Kidney glomerular epithelial cell (primary cell): ENCODE measurements around the gene COL20A1.

Experiments used
- DNase-seq: peaks from one replicate; lab custom pipeline; 2025; lab: John Stamatoyannopoulos, UW

COL20A1 gene

GRCh38 chr20:63261060-63261794 lies 31.8 kb upstream of the COL20A1 start:
- DNase-seq, result no peak

- DNase-seq, result no peak
Measured at GRCh38 chr20:63261795-63262528, 31.0 kb upstream of the COL20A1 start.

GRCh38 chr20:63262836-63263235 lies 30.1 kb upstream of the COL20A1 start:
- DNase-seq, result no peak

DNA sequence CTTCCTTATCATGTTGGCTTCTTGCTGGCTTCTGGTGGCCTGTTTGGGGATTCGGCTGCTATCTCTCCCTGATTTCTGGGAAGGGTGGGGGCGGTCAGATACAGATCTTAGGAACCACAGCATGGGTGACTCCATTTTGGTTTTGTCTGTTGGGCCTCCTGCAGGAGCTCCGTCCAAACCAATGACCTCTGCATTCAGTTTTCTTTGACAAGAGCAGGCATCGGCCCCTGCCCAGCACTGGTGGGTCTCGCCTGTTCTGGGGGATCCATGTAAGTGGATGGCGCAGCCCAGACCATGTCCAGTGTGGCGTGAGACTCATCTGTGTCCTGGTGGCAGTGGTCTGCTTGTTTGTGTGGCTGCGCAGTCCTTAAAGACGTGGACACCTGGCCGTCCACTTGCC lies 29.0 kb upstream of the COL20A1 start:
- no peak for DNase-seq

DNA sequence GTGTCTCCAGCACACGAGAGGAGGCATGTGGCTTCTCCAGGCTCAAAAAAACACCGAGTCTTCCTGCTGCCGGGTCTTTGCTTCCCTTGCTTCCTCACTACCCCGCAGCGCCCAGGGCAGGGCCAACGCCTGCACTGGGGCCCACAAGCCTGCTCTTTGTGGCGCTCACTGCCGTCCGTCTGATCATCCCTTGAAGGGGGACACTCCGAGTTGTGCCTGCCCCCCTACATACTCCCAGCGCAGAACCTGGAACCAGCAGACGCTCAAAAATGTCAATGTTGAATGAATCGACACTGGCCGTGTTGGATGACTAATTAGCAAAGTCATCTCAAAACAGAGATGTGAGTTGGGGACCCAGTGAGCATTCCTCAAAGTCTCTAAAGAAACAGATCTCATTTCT lies 28.5 kb upstream of the COL20A1 start:
- DNase-seq, result peak; percentile 65

DNA sequence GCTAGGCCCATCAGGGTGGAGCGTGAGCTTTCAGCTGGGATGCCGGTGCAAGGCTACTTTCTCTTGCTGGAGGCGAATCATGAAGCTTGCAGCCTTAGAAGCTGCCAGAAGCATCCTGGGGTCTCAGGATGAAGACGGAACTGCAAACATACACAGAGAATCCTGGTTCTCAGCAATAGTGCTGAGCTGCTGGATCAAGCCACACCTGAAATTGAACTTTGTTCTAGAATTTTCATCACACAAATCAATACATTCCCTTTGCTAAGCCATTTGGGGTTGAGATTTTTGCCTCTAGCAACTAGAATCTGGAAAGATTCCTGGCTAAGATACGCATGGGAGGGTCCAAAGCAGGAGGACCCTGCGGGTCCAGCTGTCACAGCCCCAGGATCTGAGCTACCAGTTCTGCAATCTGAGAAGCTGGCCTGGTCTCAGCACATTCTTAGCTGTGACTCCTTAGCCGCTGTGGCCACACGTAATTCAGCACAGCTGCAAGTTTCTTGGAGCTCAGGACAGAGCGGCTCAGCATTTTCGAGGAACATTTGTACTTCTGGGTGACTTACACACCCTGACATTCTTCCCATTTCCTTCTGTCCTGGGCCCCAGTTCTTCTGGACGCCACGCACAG lies 27.0 kb upstream of the COL20A1 start:
- no peak for DNase-seq

DNA sequence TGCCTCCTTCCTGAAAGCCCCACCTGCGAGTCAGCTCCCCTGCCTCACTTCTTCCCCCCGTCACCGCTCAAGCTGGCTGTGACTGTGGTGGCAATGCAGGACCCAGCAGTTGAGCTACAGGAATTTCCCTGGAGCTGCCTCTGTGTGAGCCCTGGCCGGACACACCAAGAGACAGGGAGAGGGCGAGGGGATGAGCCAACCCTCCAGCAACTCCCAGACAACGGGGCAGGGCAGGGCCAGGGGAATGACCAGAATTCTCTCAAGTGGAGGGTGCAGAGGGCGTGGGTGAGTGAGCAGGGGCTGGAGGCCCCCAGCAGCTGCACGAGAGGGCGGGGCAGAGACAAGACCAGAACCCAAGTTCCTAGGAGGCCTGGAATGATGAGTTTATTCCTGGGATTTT lies 25.3 kb upstream of the COL20A1 start:
- DNase-seq, result no peak

- DNase-seq, result no peak
Measured at GRCh38 chr20:63268256-63268655, 24.7 kb upstream of the COL20A1 start.

DNA sequence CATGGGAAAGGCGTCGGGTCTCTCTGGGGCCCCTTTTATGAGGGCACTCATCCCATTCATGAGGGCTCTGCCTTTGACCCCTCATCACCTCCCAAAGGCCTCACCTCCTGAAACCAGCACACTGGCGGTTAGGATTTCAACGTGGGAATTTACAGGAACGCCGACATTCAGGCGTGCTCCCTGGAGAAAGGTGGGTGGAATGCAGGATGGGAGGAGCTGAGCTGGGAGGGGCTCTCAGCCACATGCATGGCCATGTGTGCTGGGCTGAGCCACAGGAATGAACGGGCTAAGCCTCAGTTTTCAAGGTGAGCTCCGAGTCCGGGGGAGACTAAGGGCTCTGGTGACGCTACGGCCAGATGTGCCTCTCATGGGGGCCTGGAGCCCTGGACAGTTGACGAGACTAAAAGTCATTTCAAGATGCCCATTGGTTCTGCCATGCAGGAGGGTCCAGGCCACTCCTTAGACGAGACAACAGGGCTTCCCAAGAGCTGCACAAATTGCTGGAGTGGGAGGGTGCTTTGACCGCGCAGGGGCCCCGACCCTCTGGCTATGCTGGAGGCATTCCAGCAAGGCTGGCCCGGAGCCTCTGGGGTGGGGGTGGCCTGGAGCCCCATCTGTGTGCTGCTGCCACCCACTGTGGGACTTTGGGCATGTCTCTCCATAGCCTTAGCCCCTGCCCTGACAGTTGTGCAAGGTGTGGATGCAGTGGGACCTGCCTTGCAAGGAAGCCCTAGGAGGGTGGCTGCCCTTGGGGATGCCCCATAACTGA lies 24.1 kb upstream of the COL20A1 start:
- no peak for DNase-seq

DNA sequence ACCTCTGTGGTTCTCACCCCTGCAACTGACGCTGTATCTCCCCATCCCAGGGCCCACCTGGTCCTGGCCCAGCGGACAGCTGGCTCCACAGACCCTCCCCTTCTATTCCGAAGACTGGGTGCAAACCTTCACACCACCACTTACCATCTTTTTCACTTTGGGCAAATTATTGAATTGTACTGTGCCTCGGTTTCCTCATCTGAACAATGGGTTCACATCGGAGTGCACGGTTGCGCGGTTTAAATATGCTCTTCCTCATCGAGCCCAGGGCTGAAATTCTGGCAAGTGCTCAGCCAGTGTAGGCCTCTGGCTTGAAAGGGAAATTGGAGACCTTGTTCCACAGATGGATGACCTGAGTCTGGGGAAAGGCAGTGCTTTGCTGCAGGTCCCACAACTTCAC lies 23.3 kb upstream of the COL20A1 start:
- DNase-seq, result no peak

DNA sequence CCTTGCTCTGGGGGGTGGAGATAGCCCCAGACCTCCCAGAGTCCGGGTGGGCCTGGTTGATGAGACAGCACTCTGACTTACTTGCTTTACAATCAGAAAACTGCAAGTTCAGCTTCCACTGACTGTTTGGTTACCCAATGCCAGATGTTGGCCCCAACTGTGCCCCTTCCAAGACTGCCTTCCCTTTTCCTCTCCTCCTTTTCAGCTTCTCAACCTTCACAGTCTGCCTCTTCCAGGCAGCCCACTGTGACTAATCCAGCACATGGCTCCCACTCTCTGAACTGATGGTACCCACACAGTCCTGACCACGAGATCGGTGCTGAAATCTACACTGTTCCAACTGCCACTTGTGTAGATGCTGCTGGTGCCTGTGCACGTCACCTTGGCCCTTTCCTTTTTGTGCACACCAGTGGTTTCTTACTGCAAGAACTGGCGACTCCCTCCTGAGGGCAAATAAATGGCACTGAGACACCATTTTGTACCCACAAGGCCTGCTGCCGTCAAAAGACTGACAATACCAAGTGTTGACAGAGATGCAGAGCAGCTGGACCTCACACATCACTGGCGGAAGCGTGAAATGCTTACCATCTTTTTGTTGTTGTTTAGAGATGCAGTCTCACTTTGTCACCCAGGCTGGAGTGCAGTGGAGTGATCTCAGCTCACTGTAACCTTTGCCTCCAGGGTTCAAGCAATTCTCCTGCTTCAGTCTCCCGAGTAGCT lies 22.2 kb upstream of the COL20A1 start:
- DNase-seq, result no peak

DNA sequence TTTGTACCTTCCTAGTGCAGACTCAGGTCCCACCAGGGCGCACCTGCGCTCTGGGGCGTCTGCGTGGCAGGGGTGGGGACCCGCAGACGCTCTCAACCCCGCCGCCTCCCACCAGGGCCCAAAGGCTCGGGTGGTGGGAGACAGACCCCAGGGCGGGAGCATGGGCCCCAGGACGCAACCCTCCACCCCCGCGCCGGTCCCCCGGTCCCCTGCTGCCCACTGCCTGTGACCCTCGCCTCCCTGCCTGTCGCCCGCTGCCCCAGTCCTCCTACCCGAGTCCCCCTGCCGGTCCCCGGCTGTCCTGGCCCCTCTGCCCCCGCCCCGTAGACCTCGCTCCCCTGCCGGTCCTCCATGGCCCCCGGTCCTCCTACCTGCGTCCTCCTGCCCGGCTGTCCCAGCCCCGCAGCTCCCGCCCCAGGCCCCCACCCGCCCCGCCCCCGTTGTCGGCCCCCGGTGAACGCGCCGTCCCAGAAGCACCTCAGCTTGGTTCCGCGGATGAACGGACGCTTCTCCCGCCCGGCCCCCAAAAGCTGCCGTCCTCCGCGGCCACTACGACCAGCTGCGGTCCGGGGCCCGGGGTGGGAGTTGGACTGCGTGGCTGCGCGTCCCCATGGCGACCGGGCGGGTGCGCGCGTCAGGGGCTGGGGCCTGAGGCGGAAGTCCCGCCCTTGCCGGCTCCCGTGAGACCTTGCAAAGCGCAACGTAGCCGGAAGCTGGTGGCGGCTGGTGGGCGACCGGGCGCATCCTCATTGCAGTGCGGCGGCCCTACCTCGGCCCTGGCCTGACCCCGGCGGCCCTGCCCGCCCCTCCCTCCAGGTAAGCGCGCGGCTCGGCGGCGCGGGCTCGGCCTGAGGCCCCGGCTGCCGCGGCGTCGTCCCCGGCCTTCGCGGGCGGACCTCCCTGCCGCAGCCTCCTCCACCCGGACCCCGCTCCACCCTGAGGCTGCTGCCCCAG lies 20.6 kb upstream of the COL20A1 start, which contains the start of gene ARFGAP1:
ARFGAP1 (plus strand) TSS at position 709 of the 954 bp plus-strand sequence. CDS start 2,768 bp downstream, outside the sequence.
- DNase-seq, result peak; percentile 54

GRCh38 chr20:63273059-63273579 lies 19.9 kb upstream of the COL20A1 start:
- no peak for DNase-seq

DNA sequence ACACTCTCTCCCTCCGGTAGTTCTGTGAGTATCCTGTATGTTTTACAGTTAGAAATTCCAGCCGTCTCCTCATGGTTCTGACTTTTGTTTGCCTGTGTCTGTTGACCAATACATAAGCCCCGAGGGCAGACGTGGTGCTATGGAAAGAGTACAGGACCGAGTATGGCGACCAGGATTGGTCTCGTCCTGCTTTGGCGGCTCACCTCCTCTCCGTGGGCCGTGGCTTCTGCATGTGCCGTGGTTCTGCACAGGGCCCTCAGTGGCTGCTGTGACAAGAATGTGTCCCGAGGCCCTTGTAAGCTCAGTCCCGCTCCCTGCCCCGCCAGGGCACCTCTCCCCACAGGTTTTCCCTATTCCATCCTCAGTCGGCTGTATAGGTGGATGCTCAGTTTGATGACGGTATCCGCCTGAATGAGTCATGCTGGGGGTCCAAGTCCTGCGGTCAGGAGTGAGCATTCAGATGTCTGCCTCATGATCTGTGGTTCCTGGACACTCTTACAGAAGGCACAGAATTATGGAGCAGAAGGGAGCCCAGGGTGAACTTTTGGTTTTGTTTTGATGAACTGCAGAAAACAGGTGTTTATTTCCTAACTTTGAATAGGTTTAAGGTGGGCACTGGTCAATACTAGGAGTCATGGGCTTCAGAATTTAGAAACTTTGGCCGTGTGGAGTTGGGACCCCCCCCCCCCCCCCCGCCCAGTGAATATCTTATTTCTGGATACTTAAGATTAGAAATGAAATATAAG lies 19.2 kb upstream of the COL20A1 start:
- peak; percentile 57 for DNase-seq

DNA sequence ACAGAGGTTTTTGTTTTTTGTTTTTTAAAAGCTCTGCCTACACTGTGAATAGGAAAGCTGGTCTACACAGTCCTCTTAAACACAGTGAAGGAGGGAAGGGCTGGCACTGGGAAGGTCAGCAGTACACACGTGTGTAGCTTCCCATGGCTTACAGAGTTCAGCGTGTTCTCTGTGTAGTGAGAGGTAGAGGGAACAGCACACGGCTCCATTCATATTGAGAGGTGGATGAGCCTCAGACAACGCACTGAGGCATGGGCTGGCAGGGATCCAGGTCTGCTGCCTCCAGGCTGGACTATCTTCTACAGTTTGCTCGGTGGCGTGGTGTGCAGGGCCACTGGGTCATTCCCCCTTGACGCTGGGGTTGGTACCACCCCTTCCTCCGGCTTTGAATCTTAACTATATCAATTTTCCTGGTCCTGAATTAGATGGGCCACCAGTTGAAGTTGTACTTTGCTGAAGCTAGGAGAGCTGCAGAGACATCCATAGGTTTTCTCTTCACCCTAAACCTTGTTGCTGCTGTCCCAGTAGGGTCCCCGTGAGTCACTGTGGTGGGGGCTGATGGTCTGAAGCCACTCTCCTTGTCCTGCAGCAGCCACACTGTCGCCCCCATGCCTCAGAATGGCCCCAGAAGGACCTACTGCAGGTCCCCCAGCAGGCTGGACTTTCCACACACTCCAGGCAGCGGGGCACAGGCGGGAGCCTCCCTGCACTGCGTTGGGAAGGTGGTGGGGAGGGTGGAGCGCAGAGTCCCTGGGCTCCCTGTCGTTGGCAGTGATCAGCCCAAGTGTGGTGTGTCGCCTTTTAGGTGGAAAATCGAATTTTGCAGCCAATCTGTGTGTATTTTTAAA lies 18.4 kb upstream of the COL20A1 start:
- no peak for DNase-seq

DNA sequence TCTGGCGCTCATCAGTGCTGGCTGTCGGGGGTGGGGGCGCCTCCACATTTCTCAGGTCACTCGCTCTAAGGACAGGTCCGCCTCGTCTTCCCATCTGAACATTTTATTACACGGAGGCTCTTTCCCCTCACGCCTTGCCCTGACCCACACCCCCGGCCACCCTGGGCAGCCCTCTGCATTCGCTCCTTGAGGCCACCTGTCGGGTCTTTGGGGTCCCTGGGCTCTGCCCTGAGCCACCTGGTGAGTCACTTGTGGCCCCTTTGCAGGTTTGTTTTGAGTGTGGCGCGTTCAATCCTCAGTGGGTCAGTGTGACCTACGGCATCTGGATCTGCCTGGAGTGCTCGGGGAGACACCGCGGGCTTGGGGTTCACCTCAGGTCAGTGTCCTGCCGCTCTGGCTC lies 17.2 kb upstream of the COL20A1 start:
- no peak for DNase-seq

DNA sequence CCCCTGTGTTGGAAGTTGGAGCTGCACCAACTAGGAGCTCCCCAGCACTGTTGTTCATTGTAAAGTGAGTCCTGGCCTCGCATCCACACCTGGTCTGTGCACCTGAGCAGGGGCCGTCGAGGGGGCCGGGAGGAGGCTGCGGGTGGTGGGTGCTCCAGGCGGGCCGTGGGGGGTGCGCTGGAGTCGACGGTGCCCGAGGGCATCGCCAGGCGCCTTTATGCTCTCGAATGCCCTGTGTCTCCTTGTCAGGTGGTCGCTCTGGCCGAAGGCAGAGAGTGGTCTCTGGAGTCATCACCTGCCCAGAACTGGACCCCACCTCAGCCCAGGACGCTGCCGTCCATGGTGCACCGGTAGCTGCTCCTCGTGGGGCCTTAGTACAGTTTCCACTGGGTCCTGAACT lies 16.0 kb upstream of the COL20A1 start:
- DNase-seq, result no peak

DNA sequence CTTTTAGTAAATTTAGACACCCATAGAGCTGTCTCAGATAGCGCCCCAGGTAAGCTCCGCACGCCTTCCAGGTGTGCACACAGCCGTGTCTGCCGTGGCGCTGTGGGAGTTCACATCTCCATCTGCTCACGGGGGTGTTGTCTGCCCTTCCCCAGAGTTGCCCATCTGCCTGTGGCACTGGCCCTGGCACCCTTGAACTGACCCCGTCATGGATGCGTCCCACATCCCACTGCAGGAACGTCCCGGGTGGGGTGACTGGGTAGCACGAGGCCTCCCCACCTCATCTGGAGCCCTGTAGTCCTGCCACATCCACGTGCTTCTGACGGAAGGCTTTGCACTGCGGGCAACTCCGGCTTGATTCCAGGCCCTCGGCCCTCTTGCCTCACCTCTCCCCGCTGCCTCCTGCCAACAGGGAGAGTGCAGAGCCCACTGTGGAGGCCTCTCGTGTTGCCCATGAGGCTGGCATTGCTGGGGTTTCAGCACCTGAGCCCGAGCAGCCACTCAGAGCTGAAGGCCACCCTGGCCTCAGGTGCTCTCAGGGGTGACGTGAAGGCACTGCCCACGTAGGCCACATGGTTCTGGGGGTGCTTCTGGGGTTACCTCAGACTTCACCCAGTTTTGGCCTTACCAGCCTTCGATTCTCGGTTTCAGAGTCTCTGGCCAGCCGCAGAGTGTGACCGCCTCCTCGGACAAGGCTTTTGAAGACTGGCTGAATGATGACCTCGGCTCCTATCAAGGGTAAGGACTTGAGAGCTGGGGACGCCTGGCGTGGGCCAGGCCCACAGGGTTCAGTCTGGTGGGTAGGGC lies 15.3 kb upstream of the COL20A1 start:
- DNase-seq, result no peak
